ENCODE measurements around the gene SLC16A5. TPM values are rescaled to one million over a fixed set of nuclear protein-coding genes. Genes with fewer than 3 reads are reported as not detected.

The SLC16A5 gene
- total RNA-seq, 2 experiments from 2014 or later: 9.2 to 11.0 TPM

GRCh38 chr17:75108193-75108592 lies 20.4 kb downstream of the SLC16A5 start:
- Histone ChIP-seq H3K36me3 (ENCODE audit: insufficient read depth, low read length) (peaks cover 2% of the 10 kb centered on the region), H3K27ac (ENCODE audit: low read depth in 1 of 2, low read length in 2 of 2) (no peak overlapping the region), H3K27me3 (ENCODE audit: control insufficient read depth in 1 of 2, insufficient read depth in 2 of 2, low read length in 2 of 2) (no peaks in the 10 kb centered on the region), H3K4me3 (ENCODE audit: low read length) (no peak overlapping the region), H3K9me3 (ENCODE audit: control insufficient read depth in 1 of 2, insufficient read depth in 1 of 2, low read length in 2 of 2) (no peaks in the 10 kb centered on the region), H3K4me1 (ENCODE audit: insufficient read depth, low read length) (peaks cover 33% of the 10 kb centered on the region)
- TF ChIP-seq CTCF (IDR thresholded peaks at IDR 0.05): no peak
- Mint-ChIP-seq H3K36me3 (ENCODE audit: low read depth) (peaks cover 6% of the 10 kb centered on the region), H3K4me1 (ENCODE audit: low read depth) (peaks cover 22% of the 10 kb centered on the region), H3K27ac (peak overlapping the region; percentile 82), H3K27me3 (no peaks in the 10 kb centered on the region), H3K4me3 (peak overlapping the region; percentile 90), H3K9me3 (no peaks in the 10 kb centered on the region)
- no peak for DNase-seq
- no peak for ATAC-seq (ENCODE audit: poor library complexity)
- intact Hi-C loops (cut with DNase I, micrococcal nuclease): loop anchor here in 1 of 2 experiments (5.0 kb wide), 1 partner anchor 46 kb away; no protein-coding TSS in a partner anchor
- POLR2A ChIA-PET: interaction anchor here (0.6 to 0.9 kb wide), 2 partner anchors 19 to 73 kb away, joined by 3 read pairs; no protein-coding TSS in a partner anchor
- CTCF ChIA-PET: no interaction called here

- ATAC-seq (ENCODE audit: poor library complexity): peak; percentile 2
- no peak for TF ChIP-seq CTCF (IDR thresholded peaks at IDR 0.05)
- Histone ChIP-seq H3K36me3 (ENCODE audit: insufficient read depth, low read length) (peaks cover 2% of the 10 kb centered on the region), H3K27me3 (ENCODE audit: control insufficient read depth in 1 of 2, insufficient read depth in 2 of 2, low read length in 2 of 2) (no peaks in the 10 kb centered on the region), H3K27ac (ENCODE audit: low read depth in 1 of 2, low read length in 2 of 2) (no peak overlapping the region), H3K4me3 (ENCODE audit: low read length) (peak overlapping the region; percentile 89), H3K4me1 (ENCODE audit: insufficient read depth, low read length) (peaks cover 38% of the 10 kb centered on the region), H3K9me3 (ENCODE audit: control insufficient read depth in 1 of 2, insufficient read depth in 1 of 2, low read length in 2 of 2) (no peaks in the 10 kb centered on the region)
- H3K27ac Mint-ChIP-seq: peak overlapping the region; percentile 82
- H3K4me3 Mint-ChIP-seq: peak overlapping the region; percentile 90
- H3K9me3 Mint-ChIP-seq: no peaks in the 10 kb centered on the region
- H3K4me1 Mint-ChIP-seq (ENCODE audit: low read depth): peaks cover 26% of the 10 kb centered on the region
- H3K36me3 Mint-ChIP-seq (ENCODE audit: low read depth): peaks cover 8% of the 10 kb centered on the region
- no peaks in the 10 kb centered on the region for H3K27me3 Mint-ChIP-seq
- ChIA-PET CTCF (interaction anchor here (0.5 to 0.6 kb wide), 2 partner anchors 22 to 118 kb away, joined by 3 to 4 read pairs; partner anchors contain the start of gene NT5C), POLR2A (interaction anchor here (0.6 to 1.9 kb wide), 15 partner anchors 21 to 297 kb away, joined by 3 to 14 read pairs (median 5); partner anchors contain the start of genes ATP5PD, CDR2L, GRB2 and JPT1)
- intact Hi-C loops (cut with DNase I, micrococcal nuclease): loop anchor here in 1 of 2 experiments (5.0 kb wide), 1 partner anchor 47 kb away; no protein-coding TSS in a partner anchor
- peak in 2 of 14 experiments; percentile 49 to 50 for DNase-seq
These were observed 21.3 kb downstream of the SLC16A5 start for GRCh38 chr17:75109046-75109406.

GRCh38 chr17:75109407-75110233 lies 21.9 kb downstream of the SLC16A5 start, which contains the start of gene ARMC7:
Gene ARMC7 (plus strand): TSS chr17:75109969. CDS start chr17:75110289, 320 bp downstream.
- Histone ChIP-seq H3K9me3 (ENCODE audit: control insufficient read depth in 1 of 2, insufficient read depth in 1 of 2, low read length in 2 of 2) (no peaks in the 10 kb centered on the region), H3K27me3 (ENCODE audit: control insufficient read depth in 1 of 2, insufficient read depth in 2 of 2, low read length in 2 of 2) (no peaks in the 10 kb centered on the region), H3K27ac (ENCODE audit: low read depth in 1 of 2, low read length in 2 of 2) (peak within 1 kb of the TSS; percentile 29 to 59), H3K4me1 (ENCODE audit: insufficient read depth, low read length) (peaks cover 44% of the 10 kb centered on the region), H3K4me3 (ENCODE audit: low read length) (peak within 1 kb of the TSS; percentile 89), H3K36me3 (ENCODE audit: insufficient read depth, low read length) (peaks cover 1% of the 10 kb centered on the region)
- peak; percentile 84 to 97 (median 90) for DNase-seq
- peak within 1 kb of the TSS; percentile 82 for H3K27ac Mint-ChIP-seq
- ATAC-seq (ENCODE audit: poor library complexity): peak; percentile 80
- intact Hi-C loops (cut with DNase I, micrococcal nuclease): loop anchor here (1.0 to 10.0 kb wide), 3 partner anchors 45 to 62 kb away; no protein-coding TSS in a partner anchor
- peaks cover 32% of the 10 kb centered on the region for H3K4me1 Mint-ChIP-seq (ENCODE audit: low read depth)
- no peak for TF ChIP-seq CTCF (IDR thresholded peaks at IDR 0.05)
- peak within 1 kb of the TSS; percentile 92 for H3K4me3 Mint-ChIP-seq
- H3K9me3 Mint-ChIP-seq: no peaks in the 10 kb centered on the region
- CTCF ChIA-PET: interaction anchor here (0.5 to 6.5 kb wide), 6 partner anchors 14 to 118 kb away, joined by 3 to 102 read pairs (median 4); partner anchors contain the start of genes NT5C and NUP85
- H3K27me3 Mint-ChIP-seq: no peaks in the 10 kb centered on the region
- peaks cover 14% of the 10 kb centered on the region for H3K36me3 Mint-ChIP-seq (ENCODE audit: low read depth)
- POLR2A ChIA-PET: interaction anchor here (0.6 to 1.9 kb wide), 17 partner anchors 14 to 296 kb away, joined by 3 to 14 read pairs (median 5); partner anchors contain the start of genes ATP5PD, CDR2L, GRB2 and JPT1

Data from CD4-positive, alpha-beta T cell (primary cell).